Left ventricle myocardium inferior (tissue), 1 donor: ENCODE results near the gene C1orf87. TPM values are rescaled to one million over a fixed set of nuclear protein-coding genes. Genes with fewer than 3 reads are reported as not detected.

Experiments
- DNase-seq: peaks from one replicate; pipeline ENCODE4 v3.0.0-alpha.2; 2020
- H3K27ac ChIP-seq: fragments of 200-600 bp; replicated peaks from 2 replicates; pipeline ENCODE4 v1.8.0; 2021
- H3K27me3 ChIP-seq: fragments of 200-600 bp; 2 replicates; pipeline ENCODE4 v1.8.0; 2021; ENCODE audit warnings: low read depth
- H3K36me3 ChIP-seq: fragments of 200-600 bp; 2 replicates; pipeline ENCODE4 v1.8.0; 2021
- H3K4me1 ChIP-seq: fragments of 200-600 bp; 2 replicates; pipeline ENCODE4 v1.8.0; 2021
- H3K4me3 ChIP-seq: fragments of 200-600 bp; 2 replicates; pipeline ENCODE4 v1.8.0; 2021; ENCODE audit warnings: mild to moderate bottlenecking, moderate library complexity
- H3K9me3 ChIP-seq: fragments of 200-600 bp; replicated peaks from 2 replicates; pipeline ENCODE4 v1.8.0; 2021
- CTCF ChIP-seq: fragments of 200-600 bp; IDR thresholded peaks from 2 replicates; pipeline ENCODE4 v1.8.0; 2021; ENCODE audit warnings: antibody characterized with exemption, mild to moderate bottlenecking, borderline replicate concordance
- intact Hi-C: fragments of 100-400 bp; cut with micrococcal nuclease; formaldehyde crosslinking; loops from one replicate; pipeline ENCODE4 v1.11.0; 2022
- total RNA-seq: library from RNA; stranded (reverse); fragmentation: NEBNext Ultra II Directional; extraction: Animal tissue kit (Norgen Biotek cat#: 25700); gene quantifications from one replicate; pipeline ENCODE4 v1.2.1, GENCODE V29; 2021
- donor health status: DM: no; HTN: yes; CAD: no; lungs with severe emphysema.

C1orf87 gene
- total RNA-seq, 1 donor from 2014 or later = not detected

GRCh38 chr1:60063561-60063960 is 10.0 kb downstream of the C1orf87 start:
- peaks cover 2% of the 10 kb centered on the region for H3K4me1 ChIP-seq
- DNase-seq = no peak
- no peaks in the 10 kb centered on the region for H3K27me3 ChIP-seq
- intact Hi-C loops = no loop called here
- H3K9me3 ChIP-seq = peaks cover 3% of the 10 kb centered on the region
- H3K4me3 ChIP-seq = no peak overlapping the region
- no peaks in the 10 kb centered on the region for H3K36me3 ChIP-seq
- TF ChIP-seq CTCF = no peak
- H3K27ac ChIP-seq = no peak overlapping the region

GRCh38 chr1:60059468-60059867 is 14.1 kb downstream of the C1orf87 start:
- Histone ChIP-seq H3K27ac (no peak overlapping the region), H3K4me3 (no peak overlapping the region), H3K36me3 (no peaks in the 10 kb centered on the region), H3K27me3 (no peaks in the 10 kb centered on the region), H3K4me1 (no peaks in the 10 kb centered on the region), H3K9me3 (no peaks in the 10 kb centered on the region)
- intact Hi-C loops = no loop called here
- no peak for TF ChIP-seq CTCF
- no peak for DNase-seq

GRCh38 chr1:60055336-60055735 is 18.2 kb downstream of the C1orf87 start:
- intact Hi-C loops = no loop called here
- TF ChIP-seq CTCF = no peak
- Histone ChIP-seq H3K27me3 (peaks cover 13% of the 10 kb centered on the region), H3K27ac (no peak overlapping the region), H3K36me3 (no peaks in the 10 kb centered on the region), H3K9me3 (peaks cover 7% of the 10 kb centered on the region), H3K4me3 (no peak overlapping the region), H3K4me1 (no peaks in the 10 kb centered on the region)
- DNase-seq = no peak

- H3K27ac ChIP-seq = no peak overlapping the region
- intact Hi-C loops = no loop called here
- no peaks in the 10 kb centered on the region for H3K4me1 ChIP-seq
- H3K27me3 ChIP-seq = peaks cover 13% of the 10 kb centered on the region
- no peaks in the 10 kb centered on the region for H3K36me3 ChIP-seq
- H3K9me3 ChIP-seq = peaks cover 9% of the 10 kb centered on the region
- TF ChIP-seq CTCF = no peak
- DNase-seq = no peak
- H3K4me3 ChIP-seq = no peak overlapping the region
These were observed 19.2 kb downstream of the C1orf87 start for GRCh38 chr1:60054374-60054773.

GRCh38 chr1:60052601-60053000 is 21.0 kb downstream of the C1orf87 start:
- TF ChIP-seq CTCF = no peak
- no peak overlapping the region for H3K27ac ChIP-seq
- H3K4me3 ChIP-seq = no peak overlapping the region
- intact Hi-C loops = no loop called here
- no peaks in the 10 kb centered on the region for H3K36me3 ChIP-seq
- H3K27me3 ChIP-seq = peaks cover 13% of the 10 kb centered on the region
- peaks cover 23% of the 10 kb centered on the region for H3K9me3 ChIP-seq
- no peaks in the 10 kb centered on the region for H3K4me1 ChIP-seq
- DNase-seq = no peak

- no peak overlapping the region for H3K4me3 ChIP-seq
- no peak for TF ChIP-seq CTCF
- intact Hi-C loops = no loop called here
- H3K27ac ChIP-seq = no peak overlapping the region
- H3K4me1 ChIP-seq = no peaks in the 10 kb centered on the region
- DNase-seq = no peak
- peaks cover 13% of the 10 kb centered on the region for H3K27me3 ChIP-seq
- H3K9me3 ChIP-seq = peaks cover 23% of the 10 kb centered on the region
- H3K36me3 ChIP-seq = no peaks in the 10 kb centered on the region
These were observed 22.4 kb downstream of the C1orf87 start for GRCh38 chr1:60051191-60051590.
